Measurements from ENCODE around the gene IL17C.

The IL17C gene

DNA sequence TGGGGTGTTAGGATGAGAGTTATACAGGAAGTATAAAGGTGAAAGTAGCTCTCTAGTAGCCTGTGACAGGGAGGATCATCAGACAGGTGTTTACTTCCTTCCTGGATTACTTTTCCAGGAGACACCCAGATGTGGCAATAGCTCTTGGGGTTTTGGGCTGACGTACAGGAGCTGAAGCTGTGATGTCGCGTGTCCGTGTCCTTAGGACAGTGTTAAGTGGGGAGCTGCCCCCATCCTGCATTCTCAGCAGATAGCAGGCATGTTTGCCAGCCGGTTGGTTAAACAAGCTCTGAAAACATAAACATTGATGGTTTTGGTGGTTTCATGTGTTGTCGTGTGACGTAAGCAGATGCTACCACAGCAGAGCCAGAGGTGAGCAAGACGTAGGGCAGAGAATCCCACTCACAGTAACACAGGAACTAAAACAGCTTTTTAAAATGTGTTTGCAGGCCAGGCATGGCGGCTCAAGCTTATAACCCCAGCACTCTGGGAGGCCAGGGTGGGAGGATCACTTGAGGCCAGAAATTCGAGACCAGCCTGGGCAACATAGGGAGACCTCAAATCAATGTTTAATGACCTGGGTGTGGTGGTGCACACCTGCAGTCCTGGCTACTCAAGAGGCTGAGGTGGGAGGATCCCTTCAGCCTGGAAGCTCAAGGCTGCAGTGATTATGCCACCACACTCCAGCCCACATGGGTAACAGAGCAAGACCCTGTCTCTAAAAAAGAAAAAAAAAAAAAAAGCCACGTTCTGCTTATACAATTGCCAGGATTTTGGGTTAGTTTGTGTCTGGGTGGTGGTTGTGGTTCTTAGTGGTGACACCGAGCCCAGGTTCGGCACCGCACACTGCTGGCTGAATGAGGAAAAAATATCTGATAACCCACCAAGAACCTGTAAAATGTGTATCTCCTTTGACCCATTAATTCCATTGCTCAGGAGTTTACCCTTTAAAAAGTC lies 18.2 kb upstream of the IL17C start:
- TF ChIP-seq, protein P1, sequence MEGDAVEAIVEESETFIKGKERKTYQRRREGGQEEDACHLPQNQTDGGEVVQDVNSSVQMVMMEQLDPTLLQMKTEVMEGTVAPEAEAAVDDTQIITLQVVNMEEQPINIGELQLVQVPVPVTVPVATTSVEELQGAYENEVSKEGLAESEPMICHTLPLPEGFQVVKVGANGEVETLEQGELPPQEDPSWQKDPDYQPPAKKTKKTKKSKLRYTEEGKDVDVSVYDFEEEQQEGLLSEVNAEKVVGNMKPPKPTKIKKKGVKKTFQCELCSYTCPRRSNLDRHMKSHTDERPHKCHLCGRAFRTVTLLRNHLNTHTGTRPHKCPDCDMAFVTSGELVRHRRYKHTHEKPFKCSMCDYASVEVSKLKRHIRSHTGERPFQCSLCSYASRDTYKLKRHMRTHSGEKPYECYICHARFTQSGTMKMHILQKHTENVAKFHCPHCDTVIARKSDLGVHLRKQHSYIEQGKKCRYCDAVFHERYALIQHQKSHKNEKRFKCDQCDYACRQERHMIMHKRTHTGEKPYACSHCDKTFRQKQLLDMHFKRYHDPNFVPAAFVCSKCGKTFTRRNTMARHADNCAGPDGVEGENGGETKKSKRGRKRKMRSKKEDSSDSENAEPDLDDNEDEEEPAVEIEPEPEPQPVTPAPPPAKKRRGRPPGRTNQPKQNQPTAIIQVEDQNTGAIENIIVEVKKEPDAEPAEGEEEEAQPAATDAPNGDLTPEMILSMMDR (IDR thresholded peaks at IDR 0.05; ENCODE audit: low read depth, low read length, missing control alignments), result no peak
- DNase-seq (ENCODE audit: low read depth), result peak; percentile 27
- in situ Hi-C loops (cut with HindIII; ENCODE audit: low sequenced_read_pairs), result no loop called here
- no peak overlapping the region for H3K4me3 ChIP-seq (ENCODE audit: low read depth, low read length)

DNA sequence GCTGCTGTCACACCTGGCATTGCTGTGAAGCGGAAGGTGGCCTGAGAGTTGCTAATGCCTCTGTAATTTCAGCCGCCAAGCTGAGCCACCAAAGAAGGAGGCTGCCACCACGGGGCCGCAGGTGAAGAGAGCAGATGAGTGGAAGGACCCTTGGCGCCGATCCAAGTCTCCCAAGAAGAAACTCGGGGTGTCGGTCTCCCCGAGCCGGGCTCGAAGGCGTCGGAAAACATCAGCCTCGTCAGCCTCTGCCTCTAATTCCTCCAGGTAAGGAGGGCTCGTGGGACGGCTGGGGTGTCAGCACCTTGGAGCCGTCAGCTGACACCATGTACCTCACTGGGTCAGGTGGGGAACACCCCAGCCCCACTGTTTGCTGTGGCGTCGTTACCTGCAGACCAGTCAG lies 16.2 kb upstream of the IL17C start:
- DNase-seq (ENCODE audit: low read depth), result no peak
- TF ChIP-seq, protein P1 (IDR thresholded peaks at IDR 0.05; ENCODE audit: low read depth, low read length, missing control alignments), result no peak
- H3K4me3 ChIP-seq (ENCODE audit: low read depth, low read length), result no peak overlapping the region
- in situ Hi-C loops (cut with HindIII; ENCODE audit: low sequenced_read_pairs), result no loop called here

DNA sequence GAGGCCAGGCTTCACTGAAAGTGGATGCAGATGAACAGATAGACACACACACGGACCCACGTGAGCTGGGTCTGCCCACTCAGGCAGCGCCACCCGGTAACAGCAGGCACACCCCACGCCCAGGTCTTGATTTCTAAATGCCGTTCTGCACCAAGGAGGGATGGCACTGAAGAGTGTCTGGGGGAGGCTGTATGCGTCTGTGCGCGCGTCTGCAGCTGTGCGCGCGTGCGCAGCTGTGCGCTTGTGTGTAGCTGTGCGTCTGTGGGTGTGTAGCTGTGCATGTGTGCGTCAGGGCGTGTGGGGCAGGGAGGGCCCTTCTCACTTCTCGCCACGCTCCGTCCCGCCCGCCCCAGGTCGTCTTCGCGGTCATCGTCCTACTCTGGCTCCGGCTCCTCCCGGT lies 15.5 kb upstream of the IL17C start:
- in situ Hi-C loops (cut with HindIII; ENCODE audit: low sequenced_read_pairs), result no loop called here
- no peak for DNase-seq (ENCODE audit: low read depth)
- TF ChIP-seq, protein P1 (IDR thresholded peaks at IDR 0.05; ENCODE audit: low read depth, low read length, missing control alignments), result no peak
- H3K4me3 ChIP-seq (ENCODE audit: low read depth, low read length), result no peak overlapping the region

DNA sequence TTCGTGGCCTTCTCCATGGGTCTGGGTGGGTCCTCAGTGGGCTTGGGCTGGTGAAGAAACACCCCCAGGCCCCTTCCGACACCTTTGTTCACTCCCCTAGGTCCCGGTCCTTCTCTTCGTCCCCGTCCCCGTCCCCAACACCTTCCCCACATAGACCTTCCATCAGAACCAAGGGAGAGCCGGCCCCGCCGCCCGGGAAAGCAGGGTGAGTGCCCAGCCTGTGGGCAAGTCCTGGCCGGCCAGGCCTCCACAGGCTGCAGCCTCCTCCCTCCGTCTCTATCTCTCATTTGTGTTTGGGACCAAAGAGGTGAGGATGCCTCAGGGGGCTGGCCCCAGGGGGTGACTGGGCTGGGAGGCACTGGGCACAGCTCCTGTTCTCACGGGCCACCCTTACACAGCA lies 14.5 kb upstream of the IL17C start:
- TF ChIP-seq, protein P1 (IDR thresholded peaks at IDR 0.05; ENCODE audit: low read depth, low read length, missing control alignments), result no peak
- in situ Hi-C loops (cut with HindIII; ENCODE audit: low sequenced_read_pairs), result no loop called here
- H3K4me3 ChIP-seq (ENCODE audit: low read depth, low read length), result no peak overlapping the region
- no peak for DNase-seq (ENCODE audit: low read depth)

DNA sequence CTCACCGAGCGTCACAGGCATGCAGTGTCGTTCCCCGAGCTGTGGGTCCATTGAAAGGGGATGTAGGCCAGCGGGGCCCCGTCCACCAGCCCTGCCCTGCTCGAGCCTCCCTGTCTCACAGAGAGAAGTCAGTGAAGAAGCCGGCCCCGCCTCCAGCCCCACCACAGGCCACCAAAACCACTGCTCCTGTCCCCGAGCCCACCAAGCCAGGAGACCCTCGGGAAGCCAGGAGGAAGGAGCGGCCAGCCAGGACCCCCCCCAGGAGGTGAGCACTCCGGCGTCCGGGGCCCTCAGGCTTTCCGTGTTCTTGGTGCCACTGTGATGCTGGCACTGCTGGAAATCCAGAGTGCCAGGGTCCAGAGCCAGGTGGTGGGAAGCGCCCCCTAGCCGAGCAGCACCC lies 13.9 kb upstream of the IL17C start:
- no peak overlapping the region for H3K4me3 ChIP-seq (ENCODE audit: low read depth, low read length)
- in situ Hi-C loops (cut with HindIII; ENCODE audit: low sequenced_read_pairs), result no loop called here
- DNase-seq (ENCODE audit: low read depth), result no peak
- TF ChIP-seq, protein P1 (IDR thresholded peaks at IDR 0.05; ENCODE audit: low read depth, low read length, missing control alignments), result no peak

DNA sequence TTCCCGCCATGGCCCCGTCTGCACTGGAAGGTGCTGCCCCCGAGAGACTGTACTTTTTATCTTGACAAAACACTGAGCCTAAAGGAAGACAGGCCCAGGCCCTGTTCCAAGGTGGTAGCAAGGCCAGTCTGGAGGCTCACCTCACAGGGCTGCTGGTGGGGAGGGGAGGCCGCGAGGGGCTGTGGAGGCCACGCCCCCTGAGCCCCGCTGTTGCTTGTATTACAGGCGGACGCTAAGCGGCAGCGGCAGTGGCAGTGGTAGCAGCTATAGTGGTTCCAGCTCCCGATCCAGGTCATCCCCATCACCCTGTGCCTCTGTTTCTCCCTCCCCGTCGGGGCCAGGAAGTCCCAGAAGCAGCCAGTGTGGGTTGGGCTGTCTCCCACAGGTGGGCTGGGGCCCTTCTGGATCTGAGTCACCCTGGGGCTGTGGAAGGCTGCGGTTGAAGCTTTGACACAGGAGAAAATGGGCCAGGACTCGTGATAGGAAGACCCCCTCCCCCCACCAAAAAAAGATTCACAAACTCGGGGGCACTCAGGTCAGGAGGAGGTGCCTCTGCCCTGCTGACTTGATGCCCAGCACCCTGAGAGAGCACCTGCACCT lies 13.3 kb upstream of the IL17C start:
- H3K4me3 ChIP-seq (ENCODE audit: low read depth, low read length), result no peak overlapping the region
- DNase-seq (ENCODE audit: low read depth), result no peak
- TF ChIP-seq, protein P1 (IDR thresholded peaks at IDR 0.05; ENCODE audit: low read depth, low read length, missing control alignments), result no peak
- in situ Hi-C loops (cut with HindIII; ENCODE audit: low sequenced_read_pairs), result loop anchor here (5.0 kb wide), 1 partner anchor 38 kb away; no protein-coding TSS in a partner anchor
